GM11168 (cell line): ENCODE data around the gene TP73.

ENCODE experiments used
- in situ Hi-C: fragments of 300-500 bp; cut with MboI; formaldehyde crosslinking; loops from one replicate; pipeline ENCODE4 v1.12.0; 2022; ENCODE audit warnings: low sequenced_read_pairs; ENCODE audit not compliant: unreplicated experiment

Gene TP73

GRCh38 chr1:3650248-3651025 is 1.9 kb upstream of the TP73 start:
- in situ Hi-C loops = no loop called here

- in situ Hi-C loops = no loop called here
Measured at GRCh38 chr1:3651026-3651929, 1.0 kb upstream of the TP73 start.

- in situ Hi-C loops = no loop called here
Measured at GRCh38 chr1:3652548-3653285, 401 bp downstream of the TP73 start.

- in situ Hi-C loops = no loop called here
Measured at GRCh38 chr1:3653286-3653618, 936 bp downstream of the TP73 start.

- in situ Hi-C loops = no loop called here
Measured at GRCh38 chr1:3654549-3655281, 2.4 kb downstream of the TP73 start.

GRCh38 chr1:3656450-3657095 is 4.3 kb downstream of the TP73 start:
- in situ Hi-C loops = no loop called here

GRCh38 chr1:3657096-3657475 is 4.8 kb downstream of the TP73 start:
- in situ Hi-C loops = no loop called here

- in situ Hi-C loops = no loop called here
Measured at GRCh38 chr1:3657578-3658230, 5.4 kb downstream of the TP73 start.

- in situ Hi-C loops = no loop called here
Measured at GRCh38 chr1:3658231-3658615, 5.9 kb downstream of the TP73 start.

- in situ Hi-C loops = no loop called here
Measured at GRCh38 chr1:3659093-3659492, 6.8 kb downstream of the TP73 start.

GRCh38 chr1:3660704-3661103 is 8.4 kb downstream of the TP73 start:
- in situ Hi-C loops = no loop called here

- in situ Hi-C loops = no loop called here
Measured at GRCh38 chr1:3661631-3662030, 9.3 kb downstream of the TP73 start.

GRCh38 chr1:3662080-3662671 is 9.9 kb downstream of the TP73 start:
- in situ Hi-C loops = no loop called here

GRCh38 chr1:3663999-3664699 is 11.8 kb downstream of the TP73 start:
- in situ Hi-C loops = no loop called here

- in situ Hi-C loops = no loop called here
Measured at GRCh38 chr1:3664700-3665375, 12.5 kb downstream of the TP73 start.

- in situ Hi-C loops = no loop called here
Measured at GRCh38 chr1:3668148-3668547, 15.8 kb downstream of the TP73 start.

- in situ Hi-C loops = no loop called here
Measured at GRCh38 chr1:3668585-3669300, 16.4 kb downstream of the TP73 start.
